Fibroblast of skin of abdomen (primary cell): ENCODE results near the gene KNSTRN.
A peak's percentile ranks its signal among the peaks of the same experiment; 100 is the strongest.

Experiments
- DNase-seq: peaks from one replicate; pipeline ENCODE4 v3.0.0-alpha.2; 2013

The KNSTRN gene

DNA sequence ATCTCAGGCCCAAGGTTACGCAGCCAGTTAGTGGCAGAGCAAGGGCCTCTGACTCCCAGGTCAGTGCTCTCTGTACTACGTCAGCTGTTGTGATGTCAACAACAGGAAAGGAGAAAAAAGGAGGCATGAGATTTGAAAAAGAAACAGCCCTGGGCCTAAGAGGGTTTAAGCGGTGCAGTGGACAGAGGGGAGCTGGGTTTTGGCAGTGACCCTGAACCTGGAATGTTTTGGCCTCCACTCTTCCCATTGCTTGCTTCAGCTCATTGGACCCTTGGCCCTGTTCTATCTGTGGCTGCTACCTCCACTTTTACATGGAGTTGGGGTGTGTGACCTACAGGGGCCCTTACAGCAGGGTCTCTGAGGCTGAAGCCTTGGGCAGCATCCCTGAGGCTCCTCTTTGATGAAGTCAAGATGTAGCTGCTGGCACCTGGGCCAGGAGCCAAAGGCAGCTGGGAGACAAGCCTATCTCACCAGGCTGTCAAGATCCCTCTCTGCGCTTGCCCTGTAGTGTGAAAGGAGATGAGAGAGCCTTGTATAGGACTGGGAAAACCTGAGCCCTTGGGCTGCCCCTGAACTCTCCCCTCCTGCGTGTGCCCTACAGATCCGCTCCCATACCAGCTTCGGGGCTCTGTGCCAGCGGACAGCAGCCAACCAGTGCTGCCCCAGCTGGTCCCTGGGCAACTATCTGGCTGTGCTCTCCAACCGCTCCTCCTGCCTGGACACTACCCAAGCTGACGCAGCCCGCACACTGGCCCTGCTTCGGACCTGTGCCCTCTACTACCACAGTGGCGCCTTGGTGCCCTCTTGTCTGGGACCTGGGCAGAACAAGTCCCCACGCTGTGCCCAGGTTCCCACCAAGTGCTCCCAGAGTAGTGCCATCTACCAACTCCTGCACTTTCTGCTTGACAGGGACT is 15.8 kb upstream of the KNSTRN start:
- no peak for DNase-seq

DNA sequence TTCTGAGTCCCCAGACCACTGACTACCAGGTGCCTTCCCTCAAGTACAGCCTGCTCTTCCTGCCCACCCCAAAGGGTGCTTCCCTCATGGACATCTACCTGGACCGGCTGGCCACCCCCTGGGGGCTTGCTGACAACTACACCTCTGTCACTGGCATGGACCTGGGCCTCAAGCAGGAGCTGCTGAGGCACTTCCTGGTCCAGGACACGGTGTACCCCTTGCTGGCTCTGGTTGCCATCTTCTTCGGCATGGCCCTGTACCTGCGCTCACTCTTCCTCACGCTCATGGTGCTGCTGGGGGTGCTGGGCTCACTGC is 15.2 kb upstream of the KNSTRN start:
- DNase-seq, result no peak

DNA sequence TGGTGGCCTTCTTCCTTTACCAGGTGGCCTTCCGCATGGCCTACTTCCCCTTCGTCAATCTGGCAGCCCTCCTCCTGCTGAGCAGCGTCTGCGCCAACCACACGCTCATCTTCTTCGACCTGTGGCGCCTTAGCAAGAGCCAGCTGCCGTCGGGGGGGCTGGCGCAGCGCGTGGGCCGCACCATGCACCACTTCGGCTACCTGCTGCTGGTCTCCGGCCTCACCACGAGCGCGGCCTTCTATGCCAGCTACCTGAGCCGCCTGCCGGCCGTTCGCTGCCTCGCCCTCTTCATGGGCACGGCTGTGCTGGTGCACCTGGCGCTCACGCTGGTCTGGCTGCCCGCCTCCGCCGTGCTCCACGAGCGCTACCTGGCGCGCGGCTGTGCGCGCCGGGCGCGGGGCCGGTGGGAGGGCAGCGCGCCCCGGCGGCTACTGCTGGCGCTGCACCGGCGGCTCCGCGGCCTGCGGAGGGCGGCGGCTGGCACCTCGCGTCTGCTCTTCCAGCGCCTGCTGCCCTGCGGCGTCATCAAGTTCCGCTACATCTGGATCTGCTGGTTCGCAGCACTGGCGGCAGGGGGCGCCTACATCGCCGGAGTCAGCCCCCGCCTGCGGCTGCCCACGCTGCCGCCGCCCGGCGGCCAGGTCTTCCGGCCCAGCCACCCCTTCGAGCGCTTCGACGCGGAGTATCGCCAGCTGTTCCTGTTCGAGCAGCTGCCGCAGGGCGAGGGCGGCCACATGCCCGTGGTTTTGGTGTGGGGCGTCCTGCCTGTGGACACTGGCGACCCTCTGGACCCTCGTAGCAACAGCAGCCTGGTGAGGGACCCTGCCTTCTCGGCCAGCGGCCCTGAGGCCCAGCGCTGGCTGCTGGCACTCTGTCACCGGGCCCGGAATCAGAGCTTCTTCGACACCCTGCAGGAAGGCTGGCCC is 14.6 kb upstream of the KNSTRN start:
- DNase-seq, result peak; percentile 81

DNA sequence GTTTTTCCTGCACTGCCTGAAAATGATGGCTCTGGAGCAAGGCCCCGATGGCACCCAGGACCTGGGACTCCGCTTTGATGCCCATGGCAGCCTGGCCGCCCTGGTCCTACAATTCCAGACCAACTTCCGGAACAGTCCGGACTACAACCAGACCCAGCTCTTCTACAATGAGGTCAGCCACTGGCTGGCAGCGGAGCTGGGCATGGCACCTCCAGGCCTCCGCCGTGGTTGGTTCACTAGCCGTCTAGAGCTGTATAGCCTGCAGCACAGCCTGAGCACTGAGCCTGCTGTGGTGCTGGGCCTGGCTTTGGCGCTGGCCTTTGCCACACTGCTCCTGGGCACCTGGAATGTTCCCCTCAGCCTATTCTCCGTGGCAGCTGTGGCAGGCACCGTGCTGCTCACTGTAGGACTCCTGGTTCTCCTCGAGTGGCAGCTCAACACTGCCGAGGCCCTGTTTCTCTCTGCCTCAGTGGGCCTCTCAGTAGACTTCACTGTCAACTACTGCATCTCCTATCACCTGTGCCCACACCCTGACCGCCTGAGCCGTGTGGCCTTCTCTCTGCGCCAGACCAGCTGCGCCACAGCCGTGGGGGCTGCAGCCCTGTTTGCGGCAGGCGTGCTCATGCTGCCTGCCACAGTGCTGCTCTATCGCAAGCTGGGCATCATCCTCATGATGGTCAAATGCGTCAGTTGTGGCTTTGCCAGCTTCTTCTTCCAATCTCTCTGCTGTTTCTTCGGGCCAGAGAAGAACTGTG is 13.6 kb upstream of the KNSTRN start:
- DNase-seq, result no peak

DNA sequence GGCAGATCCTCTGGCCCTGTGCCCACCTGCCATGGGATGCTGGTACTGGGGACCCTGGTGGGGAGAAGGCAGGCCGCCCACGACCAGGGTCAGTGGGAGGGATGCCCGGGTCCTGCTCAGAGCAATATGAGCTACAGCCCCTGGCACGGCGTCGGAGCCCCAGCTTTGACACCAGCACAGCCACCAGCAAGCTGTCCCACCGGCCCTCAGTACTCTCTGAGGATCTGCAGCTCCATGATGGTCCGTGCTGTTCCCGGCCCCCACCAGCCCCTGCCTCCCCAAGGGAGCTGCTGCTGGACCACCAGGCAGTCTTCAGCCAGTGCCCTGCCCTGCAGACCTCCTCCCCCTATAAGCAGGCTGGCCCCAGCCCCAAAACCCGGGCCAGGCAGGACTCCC is 13.0 kb upstream of the KNSTRN start:
- no peak for DNase-seq

DNA sequence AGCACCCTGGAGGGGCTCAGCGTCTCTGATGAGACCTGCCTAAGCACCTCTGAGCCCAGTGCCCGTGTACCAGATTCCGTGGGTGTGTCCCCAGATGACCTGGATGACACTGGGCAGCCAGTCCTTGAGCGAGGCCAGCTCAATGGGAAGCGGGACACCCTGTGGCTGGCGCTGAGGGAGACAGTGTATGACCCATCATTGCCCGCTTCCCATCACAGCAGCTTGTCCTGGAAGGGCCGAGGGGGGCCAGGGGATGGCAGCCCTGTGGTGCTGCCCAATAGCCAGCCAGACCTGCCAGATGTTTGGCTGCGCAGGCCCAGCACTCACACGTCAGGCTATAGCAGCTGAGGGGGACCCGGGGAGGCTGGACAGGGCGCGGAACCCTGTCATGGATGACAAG is 12.6 kb upstream of the KNSTRN start:
- no peak for DNase-seq

DNA sequence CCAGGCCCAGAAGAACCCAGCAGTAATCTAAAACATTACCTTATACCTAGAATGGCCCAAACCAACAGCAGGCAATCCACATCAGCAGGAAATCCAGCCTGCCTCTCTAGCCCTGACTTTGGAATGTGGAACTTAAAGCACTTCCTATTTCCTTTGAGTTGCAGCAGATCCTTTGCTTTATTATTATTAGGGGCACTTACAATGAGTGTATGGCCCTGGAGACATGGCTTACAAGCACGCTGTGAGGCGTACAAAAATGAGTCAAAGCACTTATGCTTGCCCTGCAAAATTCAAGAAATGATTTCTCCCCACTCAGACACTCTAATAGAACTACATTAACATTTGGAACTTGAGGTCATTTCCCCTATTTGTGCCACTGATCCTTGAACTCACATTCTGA is 9.5 kb upstream of the KNSTRN start:
- DNase-seq, result peak; percentile 10

DNA sequence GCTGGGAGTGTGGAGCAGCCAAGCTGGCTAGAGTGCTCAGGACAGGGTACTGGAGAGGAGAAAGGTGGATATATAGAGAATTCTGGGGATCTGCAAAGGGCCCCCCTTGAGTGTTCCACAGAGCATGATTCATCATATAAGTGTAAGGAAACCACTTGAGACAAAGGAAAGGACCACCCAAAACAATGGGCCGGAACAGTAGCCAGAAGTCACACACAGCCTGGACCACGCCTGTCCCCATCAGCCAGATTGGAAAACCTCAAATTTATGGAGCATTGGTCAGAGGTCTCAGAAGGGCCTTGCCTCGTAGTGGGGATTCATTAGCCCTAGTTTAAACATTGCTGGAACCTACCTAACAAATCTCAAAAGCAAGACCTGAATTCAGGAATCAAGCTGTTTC is 4.9 kb upstream of the KNSTRN start:
- DNase-seq, result no peak

DNA sequence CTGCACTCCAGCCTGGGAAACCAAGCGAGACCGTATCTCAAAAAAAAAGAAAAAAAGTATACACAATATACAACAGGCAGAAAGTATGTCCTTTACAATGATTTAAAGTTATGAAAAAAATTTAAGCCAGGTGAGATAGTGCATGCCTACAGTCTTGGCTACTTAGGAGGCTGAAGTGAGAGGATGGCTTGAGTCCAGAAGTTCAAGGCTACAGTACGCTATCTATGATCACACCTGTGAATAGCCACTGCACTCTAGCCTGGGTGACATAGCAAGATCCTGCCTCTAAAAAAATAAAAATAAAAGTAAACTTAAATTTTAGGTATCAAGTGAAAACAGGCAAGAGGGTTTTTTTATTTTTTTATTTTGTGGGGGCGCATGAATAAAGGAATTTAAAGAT is 3.1 kb upstream of the KNSTRN start:
- no peak for DNase-seq

DNA sequence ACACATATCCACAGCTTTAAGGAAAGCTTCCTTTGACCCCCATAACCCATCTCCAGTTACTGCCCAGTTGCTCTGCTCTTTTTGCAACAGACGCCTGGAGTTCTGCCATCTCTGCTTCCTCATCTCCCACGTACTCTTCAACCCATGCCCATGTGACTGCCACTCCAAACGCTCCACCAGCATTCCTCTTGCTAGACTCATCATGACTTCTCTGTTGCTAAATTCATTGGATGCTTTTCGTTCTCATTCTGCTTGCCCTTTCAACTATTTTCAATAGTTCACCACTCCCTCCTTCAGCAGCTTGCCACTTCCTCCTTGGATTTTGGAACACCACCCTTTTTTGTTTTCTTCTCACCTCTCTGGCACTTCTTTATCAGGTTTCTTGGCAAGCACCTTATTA is 2.7 kb upstream of the KNSTRN start:
- peak; percentile 92 for DNase-seq

DNA sequence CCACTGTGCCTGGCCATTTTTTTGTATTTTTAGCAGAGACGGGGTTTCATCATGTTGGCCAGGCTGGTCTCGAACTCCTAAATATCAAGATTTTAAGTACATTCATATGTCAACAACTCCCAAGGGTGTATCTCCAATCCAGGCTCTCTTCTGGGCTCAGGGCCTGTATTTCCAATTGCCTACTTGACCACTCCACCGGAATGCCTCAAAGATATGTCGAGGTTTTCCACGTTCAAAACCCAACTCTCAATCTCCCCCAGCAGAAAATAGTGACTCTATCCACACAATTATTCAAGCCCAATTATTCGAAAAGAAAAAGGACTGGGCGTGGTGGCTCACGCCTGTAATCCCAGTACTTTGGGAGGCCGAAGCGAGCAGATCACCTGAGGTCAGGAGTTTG is 1.9 kb upstream of the KNSTRN start:
- no peak for DNase-seq

DNA sequence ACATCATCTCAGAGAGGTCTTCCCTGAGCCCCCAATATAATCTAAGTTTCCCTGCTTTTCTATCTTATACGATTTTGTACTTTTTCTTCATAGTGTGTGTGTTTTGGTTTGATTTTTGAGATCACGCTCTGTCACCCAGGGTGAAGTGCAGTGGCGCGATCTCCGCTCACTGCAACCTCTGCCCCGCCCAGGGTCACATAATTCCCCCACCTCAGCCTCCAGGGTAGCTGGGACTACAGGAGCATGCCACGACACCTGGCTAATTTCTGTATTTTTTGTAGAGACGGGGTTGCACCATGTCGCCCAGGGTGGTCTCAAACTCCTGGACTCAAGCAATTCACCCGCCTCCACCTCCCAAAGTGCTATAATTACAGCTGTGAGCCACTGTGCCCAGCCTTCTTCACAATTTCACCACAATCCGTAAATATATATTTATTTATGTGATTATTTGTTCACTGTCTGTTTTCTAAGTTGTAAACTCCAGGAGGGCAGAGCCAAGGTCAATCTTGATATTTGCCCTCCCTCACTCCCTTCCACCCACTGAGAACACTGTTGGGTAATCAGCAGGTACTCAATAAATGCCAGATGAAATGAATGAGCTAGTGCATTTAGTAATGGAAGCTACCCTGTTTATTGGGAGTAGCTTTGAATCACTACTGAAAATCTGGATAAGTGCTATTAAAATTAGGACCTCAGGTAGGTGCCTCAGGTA is 547 bp upstream of the KNSTRN start:
- DNase-seq, result no peak

DNA sequence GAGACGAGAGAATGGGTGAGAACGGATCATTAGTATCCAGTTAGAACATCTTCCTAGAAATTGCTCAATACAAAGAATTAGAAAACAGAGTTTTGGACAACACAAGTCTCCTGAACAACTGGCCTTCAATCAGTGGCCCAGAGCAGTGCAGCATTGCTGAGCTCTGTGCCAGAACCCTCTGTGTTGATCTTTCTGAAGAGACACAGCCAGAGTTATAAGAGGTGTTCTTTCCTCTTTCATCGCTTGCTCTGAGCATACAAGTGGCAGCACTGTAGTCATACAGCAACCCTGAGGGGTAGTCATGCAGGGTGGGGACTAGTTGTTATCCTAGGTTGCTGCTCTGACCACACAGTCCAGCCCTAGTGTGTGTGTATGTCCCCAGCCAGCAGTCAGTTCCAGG is 4.0 kb downstream of the KNSTRN start:
- no peak for DNase-seq

DNA sequence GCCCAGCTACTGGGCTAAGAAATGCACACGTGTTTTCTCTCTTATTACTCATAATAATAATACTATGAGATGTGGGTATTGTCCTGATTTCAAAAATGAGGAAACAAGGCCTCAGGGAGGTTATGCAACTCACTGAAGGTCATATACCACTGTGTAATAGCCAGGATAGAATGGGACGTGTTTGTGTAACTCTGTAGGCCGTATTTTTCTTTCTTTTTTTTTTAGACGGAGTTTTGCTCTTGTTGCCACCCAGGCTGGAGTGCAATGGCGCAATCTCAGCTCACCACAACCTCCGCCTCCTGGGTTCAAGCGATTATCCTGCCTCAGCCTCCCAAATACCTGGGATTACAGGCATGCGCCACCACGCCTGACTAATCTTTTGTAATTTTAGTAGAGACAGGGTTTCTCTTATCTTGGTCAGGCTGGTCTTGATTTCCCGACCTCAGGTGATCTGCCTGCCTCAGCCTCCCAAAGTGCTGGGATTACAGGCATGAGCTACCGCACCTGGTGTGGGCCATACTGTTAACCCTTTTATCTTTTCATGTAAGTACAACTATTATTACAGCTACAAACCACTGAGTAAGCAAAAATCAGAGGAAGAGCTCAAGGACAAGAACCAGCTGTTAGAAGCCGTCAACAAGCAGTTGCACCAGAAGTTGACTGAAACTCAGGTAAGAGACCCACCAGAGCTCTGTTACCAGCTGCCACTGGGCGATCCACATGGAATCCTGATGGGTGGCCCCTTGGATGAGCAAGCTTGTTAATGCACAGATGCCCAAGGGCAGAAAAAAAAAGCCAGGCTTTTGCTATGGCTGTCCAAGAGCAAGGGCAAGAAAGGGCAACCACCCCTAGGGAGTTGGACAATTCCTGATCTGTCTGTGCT is 6.7 kb downstream of the KNSTRN start:
- DNase-seq, result no peak

DNA sequence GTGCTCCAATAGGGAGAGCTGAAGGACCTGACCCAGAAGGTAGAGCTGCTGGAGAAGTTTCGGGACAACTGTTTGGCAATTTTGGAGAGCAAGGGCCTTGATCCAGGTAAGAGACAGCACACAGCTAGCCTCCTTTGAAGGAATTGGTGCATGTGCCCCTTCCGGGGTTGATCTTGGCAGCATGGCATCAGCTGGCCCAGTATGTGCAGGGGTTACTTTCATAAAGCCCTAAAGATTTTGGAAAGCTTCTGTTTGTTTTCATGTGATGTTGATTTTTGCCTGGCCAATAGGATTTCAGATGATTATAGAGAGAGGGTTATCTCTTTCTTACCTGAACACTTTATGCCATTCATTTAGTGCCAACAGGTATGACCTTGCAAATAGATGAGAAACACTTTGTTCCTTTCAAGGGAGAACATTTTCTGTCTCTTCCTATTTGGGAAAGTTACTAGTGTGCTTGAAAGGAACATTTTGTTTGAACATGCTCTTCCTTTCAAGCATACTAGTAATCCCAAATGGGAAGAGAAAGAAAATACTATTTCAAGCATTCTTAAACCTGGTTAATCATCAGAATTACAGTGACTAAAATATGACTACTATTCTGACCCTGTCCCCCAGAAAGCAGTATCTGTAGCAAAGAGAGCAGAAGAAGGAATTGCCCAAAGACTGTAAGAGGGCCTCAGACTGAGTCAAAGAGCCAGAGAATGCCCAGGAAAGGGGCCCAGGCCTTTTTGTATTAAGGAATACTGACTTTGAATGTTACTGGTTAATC is 7.5 kb downstream of the KNSTRN start:
- no peak for DNase-seq

DNA sequence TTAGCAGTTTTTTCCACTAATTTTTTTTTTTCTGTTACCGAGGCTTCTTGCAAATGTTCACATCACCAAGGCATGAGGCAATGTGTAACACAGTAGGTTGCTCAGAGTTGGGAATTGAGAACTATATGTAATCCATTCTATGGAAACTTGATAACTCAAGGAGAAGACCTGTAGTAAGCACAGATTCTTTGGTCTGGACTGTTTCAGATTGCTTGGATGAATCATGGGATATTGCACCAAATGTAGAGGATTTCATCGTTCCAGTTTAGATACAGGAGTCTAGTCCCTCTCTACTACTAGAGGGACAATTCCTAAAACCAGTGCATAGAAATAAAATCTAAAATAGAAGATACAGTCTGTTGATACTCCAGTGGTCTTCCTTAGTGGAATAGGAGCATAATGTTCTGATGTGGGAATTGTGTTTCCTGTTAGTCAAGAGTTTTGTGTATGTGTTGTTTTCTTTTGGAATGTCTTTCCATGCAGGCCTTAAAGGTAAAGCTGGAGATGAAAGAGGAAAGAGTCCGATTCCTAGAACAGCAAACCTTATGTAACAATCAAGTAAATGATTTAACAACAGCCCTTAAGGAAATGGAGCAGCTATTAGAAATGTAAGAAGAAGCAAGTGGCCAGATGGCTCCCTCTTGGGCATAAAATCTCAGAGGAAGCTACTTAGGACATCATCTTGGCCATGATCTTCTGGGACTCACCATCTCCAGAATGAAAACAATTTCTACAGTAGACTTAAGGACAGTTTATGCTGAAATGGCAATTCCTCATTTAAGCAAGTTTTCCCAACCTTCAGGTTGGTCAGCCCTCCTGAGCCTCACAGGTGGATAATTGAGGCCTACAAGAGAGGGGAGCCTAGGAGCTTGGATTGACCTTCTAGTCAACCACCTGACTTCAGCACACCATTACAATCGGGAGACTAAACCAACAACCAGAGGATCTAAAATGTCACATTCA is 10.7 kb downstream of the KNSTRN start:
- DNase-seq, result peak; percentile 38

DNA sequence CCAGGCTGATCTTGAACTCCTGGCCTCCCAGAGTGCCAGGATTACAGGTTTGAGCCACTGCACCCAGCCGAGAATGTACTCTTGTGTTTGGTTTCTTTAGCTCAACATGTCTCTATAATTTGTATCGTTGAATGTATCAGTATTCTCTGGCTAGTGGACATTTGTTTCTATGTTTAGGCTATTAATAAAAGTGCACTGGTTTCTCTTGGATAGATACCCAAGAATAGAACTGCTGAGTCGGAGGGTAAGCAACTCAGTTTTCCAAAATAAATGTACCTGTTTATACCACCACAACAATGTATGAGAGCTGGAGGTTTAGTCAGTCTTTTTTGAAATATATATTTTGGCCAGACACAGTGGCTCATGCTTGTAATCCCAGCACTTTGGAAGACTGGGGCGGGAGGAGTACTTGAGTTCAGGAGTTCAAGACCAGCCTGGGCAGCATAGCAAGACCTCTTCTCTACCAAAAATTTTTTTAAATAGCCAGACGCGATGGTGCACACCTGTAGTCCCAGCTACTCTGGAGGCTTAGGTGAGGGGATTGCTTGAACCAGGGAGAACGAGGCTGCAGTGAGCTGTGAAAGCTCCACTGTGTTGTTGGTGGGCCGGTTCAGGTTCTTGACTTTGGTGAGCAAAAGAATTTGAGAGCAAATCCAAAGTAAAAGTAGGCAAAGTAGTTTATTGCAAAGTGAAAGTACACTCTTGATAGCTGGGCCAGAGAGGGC is 15.3 kb downstream of the KNSTRN start:
- DNase-seq, result no peak

DNA sequence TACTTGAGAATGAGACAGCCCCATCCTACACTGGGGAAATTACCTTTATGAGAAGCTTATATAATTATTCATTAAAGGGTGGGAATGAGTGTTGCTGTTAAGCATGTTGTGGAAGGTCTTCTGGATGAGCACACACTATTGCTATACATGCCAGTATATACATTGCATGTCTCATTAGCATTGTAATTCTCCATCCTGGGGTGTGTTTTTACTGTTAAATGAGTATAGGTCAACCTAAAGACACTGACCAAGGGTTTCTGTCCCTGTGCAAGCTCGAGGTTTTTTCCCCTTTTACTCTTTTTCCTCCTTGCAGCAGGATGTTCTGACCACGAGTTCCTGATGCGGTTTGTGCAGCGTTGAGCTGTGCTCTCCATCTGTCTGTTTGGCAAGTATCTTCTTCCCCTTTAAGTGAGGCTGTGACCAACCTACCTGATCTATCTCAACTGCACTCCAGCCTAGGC is 15.9 kb downstream of the KNSTRN start:
- no peak for DNase-seq

DNA sequence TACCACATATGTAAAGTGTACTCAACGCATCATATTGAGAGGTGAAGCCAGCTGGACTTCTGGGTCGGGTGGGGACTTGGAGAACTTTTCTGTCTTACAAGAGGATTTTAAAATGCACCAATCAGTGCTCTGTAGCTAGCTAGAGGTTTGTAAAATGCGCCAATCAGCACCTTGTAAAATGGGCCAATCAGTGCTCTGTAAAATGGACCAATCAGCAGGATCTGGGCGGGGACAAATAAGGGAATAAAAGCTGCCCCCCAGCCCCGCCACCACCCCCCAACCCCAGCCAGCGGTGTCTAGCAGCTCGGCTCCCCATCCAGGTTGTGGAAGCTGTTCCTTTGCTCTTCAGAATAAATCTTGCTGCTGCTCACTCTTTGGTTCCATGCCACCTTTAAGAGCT is 16.8 kb downstream of the KNSTRN start:
- DNase-seq, result no peak
